Endothelial cell of coronary artery (primary cell): Measurements from ENCODE around the gene CIDEC. TPM values are rescaled to one million over a fixed set of nuclear protein-coding genes. Genes with fewer than 3 reads are reported as not detected.

ENCODE experiments used
- total RNA-seq: library from RNA; depleted of rRNA; stranded (reverse); fragments of >200 nt; gene quantifications from 2 replicates; pipeline ENCODE4 v1.2.3, GENCODE V29; 2014

The CIDEC gene, protein sequence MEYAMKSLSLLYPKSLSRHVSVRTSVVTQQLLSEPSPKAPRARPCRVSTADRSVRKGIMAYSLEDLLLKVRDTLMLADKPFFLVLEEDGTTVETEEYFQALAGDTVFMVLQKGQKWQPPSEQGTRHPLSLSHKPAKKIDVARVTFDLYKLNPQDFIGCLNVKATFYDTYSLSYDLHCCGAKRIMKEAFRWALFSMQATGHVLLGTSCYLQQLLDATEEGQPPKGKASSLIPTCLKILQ
- total RNA-seq = 0.09 TPM in 1 of 2 replicates, not detected in the other

GRCh38 chr3:9879830-9880549, at the start of gene CIDEC:
CIDEC (minus strand) TSS chr3:9880253; CDS start chr3:9878486, 1,767 bp downstream.

DNA sequence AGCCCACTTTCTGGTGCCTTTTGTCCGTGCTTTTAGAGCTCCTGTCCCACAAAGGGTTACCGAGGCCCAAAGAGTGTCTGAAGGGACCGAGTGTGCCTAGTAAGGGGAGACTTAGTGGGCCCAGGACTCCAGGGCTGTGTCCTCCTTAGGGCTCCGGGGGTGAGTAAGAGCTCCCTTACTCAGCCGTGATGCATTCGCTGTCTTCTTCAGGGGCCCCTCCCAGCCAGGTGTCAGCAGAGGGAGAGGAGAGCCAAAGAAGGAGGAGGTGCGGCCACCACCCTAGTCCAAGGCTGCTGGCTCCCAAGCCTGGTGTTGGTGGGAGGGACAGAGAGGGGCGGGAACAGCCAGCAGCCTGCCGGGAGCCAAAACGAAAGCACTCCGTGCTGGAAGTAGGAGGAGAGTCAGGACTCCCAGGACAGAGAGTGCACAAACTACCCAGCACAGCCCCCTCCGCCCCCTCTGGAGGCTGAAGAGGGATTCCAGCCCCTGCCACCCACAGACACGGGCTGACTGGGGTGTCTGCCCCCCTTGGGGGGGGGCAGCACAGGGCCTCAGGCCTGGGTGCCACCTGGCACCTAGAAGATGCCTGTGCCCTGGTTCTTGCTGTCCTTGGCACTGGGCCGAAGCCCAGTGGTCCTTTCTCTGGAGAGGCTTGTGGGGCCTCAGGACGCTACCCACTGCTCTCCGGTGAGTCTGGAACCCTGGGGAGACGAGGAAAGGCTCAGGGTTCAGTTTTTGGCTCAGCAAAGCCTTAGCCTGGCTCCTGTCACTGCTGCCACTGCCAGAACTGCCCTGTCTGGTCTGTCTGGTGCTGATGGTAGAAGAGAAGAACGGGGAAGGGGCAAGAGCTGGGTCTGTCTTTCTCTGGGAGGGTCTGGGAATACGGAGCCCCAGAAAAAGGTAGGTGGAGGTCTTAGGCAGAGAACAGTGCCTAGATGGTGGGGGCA, 37.0 kb upstream of the CIDEC start, which contains the start of gene IL17RC:
TSS of gene IL17RC (plus strand) at position 365 of the 947 bp plus-strand sequence. CDS start at position 583, 218 bp downstream.

GRCh38 chr3:9902372-9903237, 22.6 kb upstream of the CIDEC start, which contains the start of gene IL17RE:
IL17RE (plus strand) TSS chr3:9902848; CDS start chr3:9902933, 85 bp downstream.

DNA sequence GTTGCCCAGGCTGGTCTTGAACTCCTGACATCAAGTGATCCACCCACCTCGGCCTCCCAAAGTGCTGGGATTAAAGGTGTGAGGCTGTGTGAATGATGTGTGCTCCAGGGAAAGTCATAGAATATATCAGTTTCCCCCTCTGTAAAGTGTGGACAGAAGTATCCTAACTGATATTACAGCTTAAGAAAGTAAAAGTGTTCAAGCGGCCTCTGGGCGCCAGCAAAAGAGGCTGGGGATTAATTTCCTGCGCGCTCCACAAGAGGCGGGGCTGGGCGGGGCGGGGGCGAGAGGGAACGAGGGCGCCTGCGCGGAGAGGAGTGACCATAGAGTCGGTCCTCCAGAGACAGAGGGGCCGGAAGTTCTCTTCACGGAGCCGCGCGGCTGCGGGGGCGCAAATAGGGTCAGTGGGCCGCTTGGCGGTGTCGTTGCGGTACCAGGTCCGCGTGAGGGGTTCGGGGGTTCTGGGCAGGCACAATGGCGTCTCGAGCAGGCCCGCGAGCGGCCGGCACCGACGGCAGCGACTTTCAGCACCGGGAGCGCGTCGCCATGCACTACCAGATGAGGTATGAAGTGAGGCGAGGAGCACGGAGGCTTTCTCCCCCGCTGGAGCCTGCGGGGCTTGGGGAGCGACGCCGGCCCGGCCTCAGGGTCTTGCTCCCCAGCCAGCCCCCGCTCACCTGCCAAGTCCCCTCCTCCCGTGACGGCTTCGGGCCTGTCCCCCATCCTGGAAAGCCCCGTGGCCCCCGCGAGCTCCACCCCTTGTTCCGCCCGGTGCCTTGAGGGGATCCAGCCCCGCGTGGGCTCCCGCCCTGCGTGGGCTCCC, 10.4 kb upstream of the CIDEC start, which contains the start of gene JAGN1:
TSS of gene JAGN1 (plus strand) at position 362 of the 823 bp plus-strand sequence. CDS start at position 475, 113 bp downstream.

GRCh38 chr3:9843715-9844438, 36.2 kb downstream of the CIDEC start, which contains the start of gene RPUSD3:
RPUSD3 (minus strand) TSS chr3:9844008; CDS start chr3:9843990, 18 bp downstream.

Other genes starting within 250 kb of the CIDEC start
- gene MTMR14, start 230.7 kb downstream of the CIDEC start, total RNA-seq = 36.4 and 46.6 TPM in 2 replicates
- not detected in 2 replicates for gene CPNE9, start 176.4 kb downstream of the CIDEC start, total RNA-seq
- 19.9 and 23.7 TPM in 2 replicates for gene BRPF1, start 148.5 kb downstream of the CIDEC start, total RNA-seq
- 16.0 and 18.1 TPM in 2 replicates for gene OGG1, start 130.3 kb downstream of the CIDEC start, total RNA-seq
- 29.5 and 37.3 TPM in 2 replicates for gene CAMK1, start 110.3 kb downstream of the CIDEC start, total RNA-seq
- gene TADA3, start 87.8 kb downstream of the CIDEC start, total RNA-seq = 28.4 and 47.8 TPM in 2 replicates
- gene ARPC4, start 87.2 kb downstream of the CIDEC start, total RNA-seq = 266 and 345 TPM in 2 replicates
- 4.2 and 15.2 TPM in 2 replicates for gene TTLL3, start 70.0 kb downstream of the CIDEC start, total RNA-seq
- gene RPUSD3, start 36.2 kb downstream of the CIDEC start, total RNA-seq = 20.5 and 21.3 TPM in 2 replicates
- gene JAGN1, start 10.4 kb upstream of the CIDEC start, total RNA-seq = 25.8 and 26.7 TPM in 2 replicates
- 0.18 and 0.19 TPM in 2 replicates for gene IL17RE, start 22.6 kb upstream of the CIDEC start, total RNA-seq
- 12.1 and 14.7 TPM in 2 replicates for gene IL17RC, start 36.8 kb upstream of the CIDEC start, total RNA-seq
- gene CRELD1, start 53.6 kb upstream of the CIDEC start, total RNA-seq = 19.1 and 49.9 TPM in 2 replicates
- 0.72 and 0.94 TPM in 2 replicates for gene PRRT3, start 72.2 kb upstream of the CIDEC start, total RNA-seq
- gene EMC3, start 106.6 kb upstream of the CIDEC start, total RNA-seq = 48.8 and 48.9 TPM in 2 replicates
- gene FANCD2, start 146.2 kb upstream of the CIDEC start, total RNA-seq = 8.7 and 20.7 TPM in 2 replicates
- not detected in 2 replicates for gene FANCD2OS, start 228.0 kb upstream of the CIDEC start, total RNA-seq
- gene BRK1, start 235.4 kb upstream of the CIDEC start, total RNA-seq = 108 and 151 TPM in 2 replicates